Measurements from ENCODE around the gene BRPF1.

The BRPF1 gene

GRCh38 chr3:9791790-9792404 lies 60.4 kb downstream of the BRPF1 start:
- no peak for DNase-seq

GRCh38 chr3:9792405-9793160 lies 61.0 kb downstream of the BRPF1 start, which contains the start of the genes ARPC4 and TADA3:
Gene ARPC4, plus strand, starts transcription at chr3:9793082. Its CDS starts 40 bp downstream, at chr3:9793122.
Gene TADA3, minus strand, starts transcription at chr3:9792473. Its CDS starts 1,007 bp downstream, at chr3:9791466.
- DNase-seq: peak; percentile 91 to 92

GRCh38 chr3:9793161-9793781 lies 61.7 kb downstream of the BRPF1 start:
- peak; percentile 32 to 42 for DNase-seq

GRCh38 chr3:9794400-9794799 lies 62.9 kb downstream of the BRPF1 start:
- DNase-seq: no peak

- no peak for DNase-seq
These were observed 63.7 kb downstream of the BRPF1 start for GRCh38 chr3:9795207-9795606.

GRCh38 chr3:9797196-9797945 lies 65.8 kb downstream of the BRPF1 start:
- DNase-seq: no peak

All from stimulated activated CD4-positive, alpha-beta T cell treated with anti-CD3 and anti-CD28 coated beads, Interleukin-2, amount 100 ng/mL, for 24 hours (primary cell).